ENCODE results near the gene SYDE2.

Gene SYDE2

GRCh38 chr1:85240643-85241042 is 39.8 kb upstream of the SYDE2 start:
- TF ChIP-seq, protein P1, sequence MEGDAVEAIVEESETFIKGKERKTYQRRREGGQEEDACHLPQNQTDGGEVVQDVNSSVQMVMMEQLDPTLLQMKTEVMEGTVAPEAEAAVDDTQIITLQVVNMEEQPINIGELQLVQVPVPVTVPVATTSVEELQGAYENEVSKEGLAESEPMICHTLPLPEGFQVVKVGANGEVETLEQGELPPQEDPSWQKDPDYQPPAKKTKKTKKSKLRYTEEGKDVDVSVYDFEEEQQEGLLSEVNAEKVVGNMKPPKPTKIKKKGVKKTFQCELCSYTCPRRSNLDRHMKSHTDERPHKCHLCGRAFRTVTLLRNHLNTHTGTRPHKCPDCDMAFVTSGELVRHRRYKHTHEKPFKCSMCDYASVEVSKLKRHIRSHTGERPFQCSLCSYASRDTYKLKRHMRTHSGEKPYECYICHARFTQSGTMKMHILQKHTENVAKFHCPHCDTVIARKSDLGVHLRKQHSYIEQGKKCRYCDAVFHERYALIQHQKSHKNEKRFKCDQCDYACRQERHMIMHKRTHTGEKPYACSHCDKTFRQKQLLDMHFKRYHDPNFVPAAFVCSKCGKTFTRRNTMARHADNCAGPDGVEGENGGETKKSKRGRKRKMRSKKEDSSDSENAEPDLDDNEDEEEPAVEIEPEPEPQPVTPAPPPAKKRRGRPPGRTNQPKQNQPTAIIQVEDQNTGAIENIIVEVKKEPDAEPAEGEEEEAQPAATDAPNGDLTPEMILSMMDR (IDR thresholded peaks at IDR 0.05; ENCODE audit: control extremely low read depth, extremely low read depth, low read depth, missing control alignments) = no peak
- DNase-seq (ENCODE audit: extremely low spot score) = no peak
- ChIA-PET POLR2A (no interaction called here), CTCF (interaction anchor here (0.9 to 2.0 kb wide), 11 partner anchors 10 to 296 kb away, joined by 3 to 14 read pairs (median 4); no protein-coding TSS in a partner anchor)

- peak; percentile 24 for DNase-seq (ENCODE audit: extremely low spot score)
- ChIA-PET POLR2A (no interaction called here), CTCF (interaction anchor here (0.6 to 2.0 kb wide), 13 partner anchors 10 to 295 kb away, joined by 3 to 14 read pairs (median 4); no protein-coding TSS in a partner anchor)
- TF ChIP-seq, protein P1 (IDR thresholded peaks at IDR 0.05; ENCODE audit: control extremely low read depth, extremely low read depth, low read depth, missing control alignments) = peak; percentile 31
These were observed 39.4 kb upstream of the SYDE2 start for GRCh38 chr1:85240174-85240601.

GRCh38 chr1:85237613-85238012 is 36.8 kb upstream of the SYDE2 start:
- TF ChIP-seq, protein P1 (IDR thresholded peaks at IDR 0.05; ENCODE audit: control extremely low read depth, extremely low read depth, low read depth, missing control alignments) = no peak
- no peak for DNase-seq (ENCODE audit: extremely low spot score)
- ChIA-PET POLR2A (no interaction called here), CTCF (no interaction called here)

- ChIA-PET POLR2A (no interaction called here), CTCF (interaction anchor here (0.6 to 4.2 kb wide), 11 partner anchors 9 to 296 kb away, joined by 3 to 15 read pairs (median 5); no protein-coding TSS in a partner anchor)
These were observed 29.6 kb upstream of the SYDE2 start for GRCh38 chr1:85230305-85230977.

GRCh38 chr1:85229574-85230097 is 28.8 kb upstream of the SYDE2 start:
- TF ChIP-seq, protein P1 (IDR thresholded peaks at IDR 0.05; ENCODE audit: control extremely low read depth, extremely low read depth, low read depth, missing control alignments) = no peak
- ChIA-PET POLR2A (no interaction called here), CTCF (interaction anchor here (0.6 to 4.2 kb wide), 7 partner anchors 8 to 287 kb away, joined by 3 to 15 read pairs (median 6); no protein-coding TSS in a partner anchor)
- no peak for DNase-seq (ENCODE audit: extremely low spot score)

More at GRCh38 chr1:85230305-85230977, 29.6 kb upstream of the SYDE2 start:
- DNase-seq (ENCODE audit: extremely low spot score) = no peak
- TF ChIP-seq, protein P1 (IDR thresholded peaks at IDR 0.05; ENCODE audit: control extremely low read depth, extremely low read depth, low read depth, missing control alignments) = no peak

DNA sequence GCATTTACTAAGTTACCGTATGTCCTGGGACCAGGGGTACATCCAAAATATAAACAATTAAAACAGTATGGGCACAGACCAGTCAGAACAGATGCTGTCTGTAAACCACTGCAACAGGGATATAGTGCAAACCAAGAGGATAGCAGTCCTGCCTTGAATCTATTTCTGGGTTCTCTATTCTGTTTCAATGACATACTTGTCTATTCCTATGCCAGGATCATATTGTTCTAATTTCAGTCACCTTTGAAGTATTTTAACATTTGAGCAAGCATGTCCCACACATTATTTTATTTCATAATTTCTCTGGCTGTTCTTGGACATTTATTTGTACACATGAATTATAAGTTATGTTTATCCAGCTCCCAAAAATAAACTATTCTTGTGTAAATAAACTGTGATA is 28.2 kb upstream of the SYDE2 start:
- TF ChIP-seq, protein P1 (IDR thresholded peaks at IDR 0.05; ENCODE audit: control extremely low read depth, extremely low read depth, low read depth, missing control alignments) = no peak
- no peak for DNase-seq (ENCODE audit: extremely low spot score)
- ChIA-PET CTCF (interaction anchor here (1.3 to 4.2 kb wide), 4 partner anchors 16 to 286 kb away, joined by 3 to 13 read pairs (median 5); no protein-coding TSS in a partner anchor), POLR2A (no interaction called here)

All from GM10248 (cell line).